HG03095 (cell line): ENCODE data around the gene CPLX1.
"Not testable (repeated sequence)": the region's sequence is repeated elsewhere in the genome, so short reads cannot be mapped to it uniquely, and the experiment has no call there.

Source experiments
- ATAC-seq: cut with Tn5 transposase; IDR thresholded peaks from one replicate; pipeline ENCODE4 v1.9.1; 2021; ENCODE audit warnings: moderate library complexity; ENCODE audit not compliant: unreplicated experiment

The CPLX1 gene

DNA sequence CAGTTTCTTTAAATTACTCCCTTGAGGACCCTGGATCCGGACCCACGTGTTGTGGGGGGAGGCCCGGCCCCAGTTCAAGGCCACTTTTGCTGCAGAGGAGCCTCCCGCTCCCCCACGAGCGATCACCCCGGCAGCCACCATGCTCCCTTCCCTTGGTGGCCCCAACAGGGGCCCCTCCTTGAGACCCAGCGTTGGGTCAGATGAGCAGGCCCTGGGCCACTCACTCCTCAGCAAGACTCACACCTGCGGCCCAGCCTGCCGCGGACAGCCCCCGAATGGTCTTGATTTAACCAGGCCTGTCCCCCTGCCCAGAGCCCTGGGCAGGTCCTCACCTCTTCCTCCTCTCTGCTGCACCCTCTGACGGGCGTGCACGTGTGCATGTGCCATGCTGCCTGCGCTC, 4.3 kb downstream of the CPLX1 start:
- ATAC-seq: no peak

GRCh38 chr4:821181-821591, 4.7 kb downstream of the CPLX1 start:
- ATAC-seq: no peak

- no peak for ATAC-seq
These were observed 5.4 kb downstream of the CPLX1 start for GRCh38 chr4:820230-821172.

DNA sequence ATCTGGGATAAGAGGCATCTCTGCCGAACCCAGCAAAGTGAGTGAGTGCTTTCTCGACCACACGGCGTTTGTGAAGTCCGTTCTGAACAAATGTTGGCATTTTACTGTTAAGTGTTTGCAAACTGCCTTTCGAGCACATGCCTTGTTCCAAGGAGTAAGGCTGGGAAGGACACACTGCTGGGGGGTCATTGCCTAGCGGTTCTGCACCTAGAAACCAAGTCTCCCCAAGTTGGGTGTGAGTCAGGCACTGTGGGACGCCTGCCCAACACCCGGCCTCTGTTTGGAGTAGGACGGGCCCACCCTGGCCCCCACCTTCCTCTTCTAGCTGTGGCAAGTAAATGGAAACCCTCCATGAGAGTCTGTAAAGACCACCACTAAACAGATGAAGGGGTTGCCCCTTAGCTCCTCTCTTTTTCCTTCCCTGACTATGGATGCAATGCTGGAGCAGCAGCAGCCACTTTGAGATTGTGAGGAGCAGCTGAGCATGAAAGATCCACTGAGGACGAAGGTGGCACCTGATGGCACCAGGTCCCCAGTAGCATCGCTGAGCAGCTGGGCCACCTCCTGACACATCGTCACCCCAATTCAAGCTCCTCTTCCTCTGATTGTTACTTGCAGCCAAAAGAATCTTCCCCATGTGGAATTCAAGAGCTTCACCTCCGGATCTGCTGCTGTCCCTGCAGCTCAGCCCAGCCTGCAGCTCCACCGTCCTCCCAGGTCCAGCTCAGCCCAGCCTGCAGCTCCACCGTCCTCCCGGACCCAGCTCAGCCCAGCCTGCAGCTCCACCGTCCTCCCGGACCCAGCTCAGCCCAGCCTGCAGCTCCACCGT, 6.3 kb downstream of the CPLX1 start:
- no peak for ATAC-seq

DNA sequence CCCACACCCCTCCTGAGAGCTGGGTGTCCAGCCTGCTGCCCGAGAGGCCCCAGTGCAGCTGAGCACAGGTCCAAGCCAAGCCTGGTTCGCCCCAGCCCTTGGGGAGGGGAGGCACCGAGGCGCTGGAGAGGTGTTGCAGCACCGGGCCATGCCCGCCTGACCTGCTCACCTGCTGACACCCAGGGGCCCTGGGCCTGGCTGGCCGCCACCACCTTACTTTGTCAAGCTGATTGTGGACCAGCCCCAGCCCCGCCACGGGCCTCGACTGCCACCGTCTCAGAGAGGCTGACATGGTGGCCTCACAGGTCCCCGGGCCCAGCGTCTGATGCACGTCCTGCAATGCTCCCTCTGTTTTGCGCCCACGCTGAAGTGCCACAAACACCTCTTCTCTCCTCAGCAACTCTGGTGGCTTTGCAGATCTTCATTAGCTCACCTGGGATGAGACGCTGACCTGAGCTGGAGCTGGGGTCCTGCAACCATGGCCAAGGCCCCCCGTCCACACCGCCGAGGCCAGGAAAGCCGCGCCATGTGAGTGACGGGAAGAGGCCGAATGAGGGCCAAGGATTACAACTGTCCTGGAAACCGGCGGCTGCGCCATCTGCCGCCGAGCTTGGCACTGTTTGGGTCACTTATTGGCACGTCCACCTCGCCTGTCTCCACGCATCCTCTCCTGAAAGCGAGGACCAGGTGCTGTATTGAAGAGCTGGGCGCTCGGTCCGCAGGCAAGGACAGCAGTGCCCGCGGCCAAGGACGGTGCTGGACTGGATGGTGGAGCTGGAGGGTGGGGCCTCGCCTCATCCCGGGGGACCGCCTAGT, 7.6 kb downstream of the CPLX1 start:
- ATAC-seq: no peak

- no peak for ATAC-seq
These were observed 10.3 kb downstream of the CPLX1 start for GRCh38 chr4:815464-816146.

DNA sequence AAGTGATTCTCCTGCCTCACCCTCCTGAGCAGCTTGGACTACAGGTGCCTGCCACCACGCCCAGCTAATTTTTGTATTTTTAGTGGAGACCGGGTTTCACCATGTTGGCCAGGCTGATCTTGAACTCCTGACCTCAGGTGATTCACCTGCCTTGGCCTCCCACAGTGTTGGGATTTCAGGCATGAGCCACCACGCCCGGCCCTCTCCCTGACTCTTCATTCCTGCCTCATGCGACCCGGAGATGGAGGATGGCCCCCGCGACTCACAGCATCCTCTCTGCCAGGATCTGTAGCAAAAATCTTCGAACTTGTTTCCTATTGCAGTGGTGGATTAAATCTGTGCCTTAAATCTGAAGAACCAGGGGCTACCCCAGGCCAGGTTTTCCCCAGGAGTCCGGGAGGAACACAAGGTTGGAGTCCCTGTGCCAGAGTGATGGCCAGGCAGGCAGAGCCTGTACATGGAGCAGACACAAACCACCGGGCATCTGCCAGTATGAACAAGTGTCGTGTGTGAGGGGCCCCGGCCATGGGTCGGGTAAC, 11.5 kb downstream of the CPLX1 start:
- no peak for ATAC-seq

- ATAC-seq: no peak
These were observed 12.0 kb downstream of the CPLX1 start for GRCh38 chr4:813900-814299.

GRCh38 chr4:808860-809570, 16.9 kb downstream of the CPLX1 start:
- ATAC-seq: no peak

- ATAC-seq: no peak
These were observed 18.1 kb downstream of the CPLX1 start for GRCh38 chr4:807792-808191.

DNA sequence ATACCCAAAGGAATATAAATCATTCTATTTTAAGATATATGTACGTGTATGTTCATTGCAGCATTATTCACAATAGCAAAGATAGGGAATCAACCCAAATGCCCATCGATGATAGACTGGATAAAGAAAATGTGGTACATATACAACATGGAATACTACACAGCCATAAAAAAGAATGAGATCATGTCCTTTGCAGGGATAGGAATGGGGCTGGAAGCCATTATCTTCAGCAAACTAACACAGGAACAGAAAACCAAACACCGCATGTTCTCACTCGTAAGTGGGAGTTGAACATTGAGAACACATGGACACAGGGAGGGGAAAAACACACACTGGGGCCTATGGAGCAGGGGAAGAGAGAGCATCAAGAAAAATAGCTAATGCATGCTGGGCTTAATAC, 18.9 kb downstream of the CPLX1 start:
- not testable (repeated sequence) for ATAC-seq

DNA sequence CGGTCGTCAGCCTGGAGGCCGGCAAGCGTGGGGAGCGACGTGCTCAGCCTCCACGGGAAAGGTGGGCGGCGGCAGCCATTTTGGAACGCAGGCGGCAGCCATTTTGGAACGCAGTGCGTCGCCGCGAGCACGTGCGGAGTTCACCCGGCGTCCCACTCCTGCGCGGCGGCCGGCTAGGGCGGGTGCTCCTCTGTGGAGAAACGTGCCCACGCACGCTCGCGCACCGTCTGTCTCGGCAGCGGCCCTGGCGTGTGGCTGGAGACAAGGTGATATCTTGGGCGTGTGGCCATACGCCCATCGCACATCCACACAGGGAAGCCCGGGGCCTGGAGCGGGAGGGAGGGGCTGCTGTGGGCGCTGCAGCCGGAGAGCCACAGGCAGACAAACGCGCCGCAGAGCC, 21.1 kb downstream of the CPLX1 start:
- ATAC-seq: no peak

- no peak for ATAC-seq
These were observed 22.0 kb downstream of the CPLX1 start for GRCh38 chr4:803884-804283.

- no peak for ATAC-seq
These were observed 24.3 kb downstream of the CPLX1 start for GRCh38 chr4:801436-802124.

GRCh38 chr4:797066-797465, 28.9 kb downstream of the CPLX1 start:
- ATAC-seq: no peak

- no peak for ATAC-seq
These were observed 29.7 kb downstream of the CPLX1 start for GRCh38 chr4:796206-796605.

DNA sequence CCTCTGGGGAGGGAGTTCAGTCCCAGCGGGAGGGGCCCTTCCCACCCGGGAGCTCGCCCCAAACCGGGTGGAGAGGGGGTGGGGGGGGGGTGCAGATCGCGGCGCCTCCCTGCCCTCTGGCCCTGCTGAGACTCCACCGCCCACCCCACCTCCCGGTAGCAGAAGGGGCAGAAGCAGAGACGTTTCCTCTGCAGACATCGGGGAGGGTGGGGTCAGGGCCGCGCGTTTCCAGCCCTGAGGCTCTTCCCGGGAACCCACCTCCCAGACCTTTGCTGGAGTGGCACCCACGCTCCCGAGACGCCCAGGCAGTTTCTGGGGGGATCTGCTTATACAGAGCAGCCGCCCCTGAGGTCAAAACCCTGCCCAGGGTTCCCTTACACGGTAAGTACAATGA, 30.2 kb downstream of the CPLX1 start:
- ATAC-seq: no peak

DNA sequence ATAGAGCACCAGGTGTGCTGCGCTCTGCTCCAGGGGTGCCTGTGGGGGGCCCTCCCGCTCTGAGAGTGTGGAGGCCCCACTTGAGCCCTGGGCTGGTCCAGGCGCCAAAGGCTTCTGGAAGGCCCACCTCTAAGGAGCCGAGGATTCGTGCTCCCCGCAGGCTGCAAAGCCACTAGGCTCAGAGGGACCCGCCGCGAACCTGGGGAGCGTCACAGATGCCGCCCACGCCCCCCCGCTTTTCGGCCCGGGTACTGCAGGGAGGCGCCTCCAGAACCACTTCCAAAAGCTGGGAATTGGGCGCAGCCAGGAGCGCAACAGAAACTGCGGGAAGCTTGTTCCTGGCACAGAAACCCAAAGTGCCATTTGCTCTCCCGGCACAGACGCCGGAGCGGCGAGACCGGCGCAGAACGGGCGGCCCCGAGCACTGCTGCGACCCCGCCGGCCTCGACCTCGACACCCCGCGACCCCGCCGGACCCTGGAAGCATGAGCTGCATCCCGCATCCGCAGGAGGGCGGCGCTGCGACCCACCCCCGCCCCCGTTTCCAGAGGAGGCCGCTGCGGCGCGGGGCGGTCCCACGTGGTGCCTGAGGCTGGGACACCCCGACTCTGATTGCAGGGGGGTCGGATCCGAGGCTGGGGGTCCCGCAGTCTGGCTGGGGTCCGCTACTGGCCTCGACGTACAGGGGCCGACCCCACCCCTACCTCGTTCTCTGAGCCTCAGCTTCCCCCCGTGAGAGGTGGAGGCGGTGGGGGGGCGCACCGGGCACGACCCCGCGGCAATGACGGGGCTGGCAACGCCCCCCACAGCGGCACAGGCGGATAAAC, 30.8 kb downstream of the CPLX1 start:
- no peak for ATAC-seq
